GM06990 (cell line): ENCODE measurements around the gene ACOT2.

Source experiments
- DNase-seq: peaks from one replicate; pipeline ENCODE4 v3.0.0-alpha.2; 2011; ENCODE audit not compliant: insufficient read length; ENCODE audit errors: extremely low read depth
- H3K27me3 ChIP-seq: replicated peaks from 2 replicates; pipeline ENCODE4 v1.6.0; 2011; ENCODE audit warnings: low read length; ENCODE audit not compliant: control insufficient read depth, insufficient read depth
- H3K36me3 ChIP-seq: 2 replicates; pipeline ENCODE4 v1.5.1; 2011; ENCODE audit warnings: low read length; ENCODE audit not compliant: control insufficient read depth, insufficient read depth
- H3K4me3 ChIP-seq: replicated peaks from 2 replicates; pipeline ENCODE4 v1.5.1; 2011; ENCODE audit warnings: low read depth, mild to moderate bottlenecking, control low read depth, low read length
- CTCF ChIP-seq: IDR thresholded peaks from 2 replicates; pipeline ENCODE4 v1.5.1; 2011; ENCODE audit warnings: low read length, control low read depth, mild to moderate bottlenecking, inconsistent platforms; ENCODE audit not compliant: insufficient read depth, poor library complexity, severe bottlenecking

The ACOT2 gene

GRCh38 chr14:73613419-73613963 lies 44.5 kb downstream of the ACOT2 start:
- TF ChIP-seq CTCF = no peak
- Histone ChIP-seq H3K36me3 (no peaks in the 10 kb centered on the region), H3K27me3 (no peaks in the 10 kb centered on the region), H3K4me3 (no peak overlapping the region)
- no peak for DNase-seq

- Histone ChIP-seq H3K36me3 (no peaks in the 10 kb centered on the region), H3K4me3 (no peak overlapping the region), H3K27me3 (no peaks in the 10 kb centered on the region)
- no peak for TF ChIP-seq CTCF
- no peak for DNase-seq
These were observed 47.8 kb downstream of the ACOT2 start for GRCh38 chr14:73616831-73617230.

- no peak for TF ChIP-seq CTCF
- no peak overlapping the region for H3K4me3 ChIP-seq
- no peaks in the 10 kb centered on the region for H3K36me3 ChIP-seq
- no peak for DNase-seq
- H3K27me3 ChIP-seq = no peaks in the 10 kb centered on the region
These were observed 50.5 kb downstream of the ACOT2 start for GRCh38 chr14:73619524-73619923.

GRCh38 chr14:73620268-73620667 lies 51.3 kb downstream of the ACOT2 start:
- Histone ChIP-seq H3K4me3 (no peak overlapping the region), H3K36me3 (no peaks in the 10 kb centered on the region), H3K27me3 (no peaks in the 10 kb centered on the region)
- no peak for DNase-seq
- TF ChIP-seq CTCF = no peak

GRCh38 chr14:73623504-73624054 lies 54.6 kb downstream of the ACOT2 start:
- H3K4me3 ChIP-seq = no peak overlapping the region
- H3K27me3 ChIP-seq = no peaks in the 10 kb centered on the region
- no peak for DNase-seq
- no peaks in the 10 kb centered on the region for H3K36me3 ChIP-seq
- TF ChIP-seq CTCF = no peak
